GM12878 (cell line): ENCODE measurements around the gene PRR15L. TPM values are rescaled to one million over a fixed set of nuclear protein-coding genes. Genes with fewer than 3 reads are reported as not detected.

Source experiments
- ATAC-seq: fragments of 200-7000 bp; cut with Tn5 transposase; 3 replicates; pipeline ENCODE4 v1.9.1; 2020; ENCODE audit warnings: mild to moderate bottlenecking, moderate library complexity
- BruUV-seq: library from RNA; stranded (reverse); fragments of 400-500 nt; replicated peaks from 2 replicates; lab custom pipeline; 2021; lab: Mats Ljungman, UMichigan
- CTCF ChIA-PET: fragments of 300-600 bp; sonication (Branson Sonifier 250); formaldehyde crosslinking; extraction: SDS; loops from one replicate; lab custom pipeline; 2021; ENCODE audit warnings: inconsistent platforms; lab: Yijun Ruan, JAX
- POLR2A ChIA-PET: fragments of 350-600 bp; formaldehyde crosslinking; extraction: SDS; loops from one replicate; lab custom pipeline; 2021; ENCODE audit warnings: inconsistent platforms; lab: Charles Lee
- RAD21 ChIA-PET: fragments of 300-600 bp; sonication (Branson Sonifier 250); formaldehyde crosslinking; loops from one replicate; lab custom pipeline; 2023; ENCODE audit warnings: antibody characterized with exemption; ENCODE audit not compliant: unreplicated experiment; lab: Charles Lee
- SMC1A ChIA-PET: fragments of 300-600 bp; sonication (Branson Sonifier 250); formaldehyde crosslinking; loops from one replicate; lab custom pipeline; 2023; ENCODE audit not compliant: unreplicated experiment, uncharacterized antibody; lab: Charles Lee
- DNase-seq: peaks from one replicate; pipeline ENCODE4 v3.0.0-alpha.2; 2011; ENCODE audit warnings: low read depth, low spot score
- FAIRE-seq: peaks from 3 replicates; lab custom pipeline; 2011; peaks lifted over from hg19 to GRCh38; lab: Jason Lieb, UNC
- H2AFZ ChIP-seq: 2 replicates; pipeline ENCODE4 v1.6.0; 2011; ENCODE audit warnings: low read depth, low read length, control low read depth; ENCODE audit not compliant: control insufficient read depth
- H3K27ac ChIP-seq: 2 replicates; pipeline ENCODE4 v1.5.1; 2011; ENCODE audit warnings: control low read depth; ENCODE audit not compliant: control insufficient read depth, insufficient read depth
- H3K27me3 ChIP-seq, 2 experiments: replicated peaks in 1 of 2; 2 replicates each; pipeline versions ENCODE4 v1.6.0 to v1.6.1; 2011; ENCODE audit warnings: low read length in 1 of 2; ENCODE audit not compliant: control insufficient read depth in 2 of 2, insufficient read depth in 2 of 2
- H3K36me3 ChIP-seq, 2 experiments: 2 replicates each; pipeline ENCODE4 v1.5.1; 2011; ENCODE audit warnings: low read length in 1 of 2; ENCODE audit not compliant: control insufficient read depth in 2 of 2, insufficient read depth in 2 of 2
- H3K4me1 ChIP-seq: 2 replicates; pipeline ENCODE4 v1.6.1; 2011; ENCODE audit warnings: mild to moderate bottlenecking, low read length, moderate library complexity, mixed read lengths; ENCODE audit not compliant: control insufficient read depth, insufficient read depth
- H3K4me2 ChIP-seq: 2 replicates; pipeline ENCODE4 v1.6.0; 2011; ENCODE audit warnings: control low read depth; ENCODE audit not compliant: control insufficient read depth, insufficient read depth
- H3K4me3 ChIP-seq: fragments of 200-600 bp; sonication (generic); 2 replicates; pipeline ENCODE4 v1.5.1; 2016
- H3K79me2 ChIP-seq: 2 replicates; pipeline ENCODE4 v1.6.0; 2011; ENCODE audit warnings: low read length; ENCODE audit not compliant: control insufficient read depth, insufficient read depth
- H3K9ac ChIP-seq: 2 replicates; pipeline ENCODE4 v1.8.0; 2011; ENCODE audit warnings: low read length, control low read depth, mixed read lengths; ENCODE audit not compliant: control insufficient read depth, insufficient read depth
- H3K9me3 ChIP-seq: replicated peaks from 3 replicates; pipeline ENCODE4 v1.5.1; 2011; ENCODE audit warnings: mild to moderate bottlenecking, low read length; ENCODE audit not compliant: control insufficient read depth, insufficient read depth
- H4K20me1 ChIP-seq: 2 replicates; pipeline ENCODE4 v1.6.0; 2011; ENCODE audit not compliant: control insufficient read depth, insufficient read depth
- KLF5 ChIP-seq: fragments of 450-650 bp; IDR thresholded peaks from 2 replicates; pipeline ENCODE4 v1.6.1; 2014; ENCODE audit warnings: mild to moderate bottlenecking; ENCODE audit not compliant: partially characterized antibody
- MTA3 ChIP-seq: IDR thresholded peaks from 2 replicates; pipeline ENCODE4 v1.6.1; 2012; ENCODE audit warnings: low read length, inconsistent platforms, borderline replicate concordance
- POLR2AphosphoS5 ChIP-seq: IDR thresholded peaks from 2 replicates; pipeline ENCODE4 v1.6.1; 2011; ENCODE audit warnings: mild to moderate bottlenecking, low read length, inconsistent platforms
- RCOR1 ChIP-seq: conservative IDR thresholded peaks from 2 replicates; pipeline ENCODE4 v1.6.1; 2012; ENCODE audit warnings: low read depth, low read length, improper control_type of control experiment
- RELA ChIP-seq: fragments of 450-650 bp; IDR thresholded peaks from 2 replicates; pipeline ENCODE4 v1.8.0; 2014; ENCODE audit warnings: borderline replicate concordance; ENCODE audit not compliant: partially characterized antibody
- SIN3A ChIP-seq: IDR thresholded peaks from 2 replicates; pipeline ENCODE4 v1.6.1; 2012; ENCODE audit warnings: low read depth, low read length, improper control_type of control experiment
- STAT3 ChIP-seq: IDR thresholded peaks from 2 replicates; pipeline ENCODE4 v1.6.1; 2011; ENCODE audit warnings: low read depth, low read length, improper control_type of control experiment
- USF1 ChIP-seq: IDR thresholded peaks from 2 replicates; pipeline ENCODE4 v1.6.1; 2011; ENCODE audit warnings: borderline replicate concordance, low read depth, mild to moderate bottlenecking, moderate library complexity, mixed read lengths, low read length; ENCODE audit not compliant: insufficient read depth; ENCODE audit errors: extremely low read length
- WGBS: methylation state at CpG from one replicate; pipeline ENCODE4 v1.1.6; 2016; ENCODE audit warnings: low lambda C conversion rate; ENCODE audit not compliant: insufficient replicate concordance, insufficient coverage; ENCODE audit errors: missing lambda C conversion rate; 5-methylcytosine and 5-hydroxymethylcytosine counted together
- in situ Hi-C: fragments of 300-500 bp; cut with MboI; formaldehyde crosslinking; loops from 9 replicates; pipeline ENCODE4 v1.14.3; 2018; ENCODE audit warnings: mixed read lengths
- intact Hi-C: fragments of 100-400 bp; cut with micrococcal nuclease; formaldehyde crosslinking; loops from one replicate; pipeline ENCODE4 v1.14.2; 2022; ENCODE audit not compliant: unreplicated experiment
- polyA plus RNA-seq, 11 experiments: library from polyadenylated mRNA; depleted of rRNA in 4 of 11; unstranded in 6 of 11; stranded (reverse) in 5 of 11; fragments of >200 nt; fragmentation: Nextera tagmentation in 4 of 11; fragmentation: Illumina TruSeq in 1 of 11; extraction: Ambion mirVana in 4 of 11; extraction: Trizol in 1 of 11; gene quantifications; 1 replicate in 1 of 11; 2 replicates in 10 of 11; pipeline versions ENCODE4 v1.2.1 to v1.2.3, GENCODE V29; 2011 to 2016; ENCODE audit warnings: inconsistent platforms in 2 of 11, missing spikeins in 2 of 11, low read depth in 1 of 11
- total RNA-seq, 4 experiments: library from RNA; depleted of rRNA in 3 of 4; stranded (reverse); fragments of >200 nt in 3 of 4; fragmentation: Illumina TruSeq in 1 of 4; extraction: Trizol in 1 of 4; gene quantifications; 2 replicates each; pipeline versions ENCODE4 v1.2.1 to v1.2.3, GENCODE V29; 2013 to 2021
- TF ChIP-seq, protein P1 (sequence below): fragments of 450-650 bp; IDR thresholded peaks from 2 replicates; pipeline ENCODE4 v1.6.1; 2018; ENCODE audit warnings: borderline replicate concordance, mild to moderate bottlenecking; ENCODE audit not compliant: partially characterized antibody

Gene PRR15L
- total and polyA plus RNA-seq, 10 of the 15 experiments (the other 5 are each of a cell fraction or from before 2014, with no cell fraction given): 0.11 to 0.18 TPM; not detected in 8

DNA sequence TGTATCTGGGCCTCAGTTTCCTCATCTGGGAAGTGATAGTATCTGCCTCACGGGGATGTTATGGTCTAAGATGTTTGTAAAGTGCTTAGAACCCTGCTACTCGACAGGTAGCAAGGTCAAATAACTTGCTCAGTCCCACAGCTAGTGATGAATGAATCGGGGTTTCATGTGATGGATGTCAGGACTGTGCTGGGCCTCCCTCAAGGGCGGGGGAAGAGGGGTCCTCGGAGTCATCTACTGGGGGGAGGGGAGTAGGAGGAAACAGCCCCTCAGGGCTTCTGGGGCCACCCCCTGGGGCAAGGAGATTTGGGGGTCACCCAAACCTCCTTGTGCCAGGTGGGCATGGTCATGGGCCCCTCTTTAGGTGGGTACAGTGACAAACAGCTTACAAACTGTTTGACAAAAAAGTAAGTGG, 15.6 kb downstream of the PRR15L start:
- peak overlapping the region; percentile 92 for H3K9ac ChIP-seq
- H3K27ac ChIP-seq: peak overlapping the region; percentile 86
- 3% methylated on average over 5 of the region's 5 CpGs for WGBS
- peak overlapping the region; percentile 89 for H3K4me2 ChIP-seq
- H4K20me1 ChIP-seq: no peaks in the 10 kb centered on the region
- in situ Hi-C loops (no loop called here), intact Hi-C loops (no loop called here)
- no peak for DNase-seq
- CTCF ChIA-PET: interaction anchor here (0.5 to 18.1 kb wide), 16 partner anchors 8 to 847 kb away, joined by 3 to 463 read pairs (median 9); partner anchors contain the start of genes CDK5RAP3, PRR15L, SCRN2 and SP2
- FAIRE-seq: no peak
- peaks cover 47% of the 10 kb centered on the region for H3K4me1 ChIP-seq
- no peaks in the 10 kb centered on the region for H3K27me3 ChIP-seq
- H3K79me2 ChIP-seq: peaks cover 26% of the 10 kb centered on the region
- H2AFZ ChIP-seq: peak overlapping the region; percentile 89
- SMC1A ChIA-PET: interaction anchor here (0.8 to 3.7 kb wide), 9 partner anchors 28 to 107 kb away, joined by 3 to 19 read pairs (median 5); partner anchors contain the start of genes NFE2L1, SCRN2 and SP2
- RAD21 ChIA-PET: interaction anchor here (0.6 to 2.2 kb wide), 12 partner anchors 8 to 477 kb away, joined by 3 to 20 read pairs (median 4); partner anchors contain the start of genes CDK5RAP3 and SCRN2
- no peaks in the 10 kb centered on the region for H3K9me3 ChIP-seq
- ATAC-seq: peak; percentile 5; the same call in 1 of the 3 replicates
- BruUV-seq: no TSS peak
- H3K36me3 ChIP-seq: peaks cover 0 to 7% of the 10 kb centered on the region in 2 experiments; a peak in 3 of 4 replicates
- TF ChIP-seq STAT3 (no peak), KLF5 (no peak)
- POLR2A ChIA-PET: interaction anchor here (0.9 to 6.3 kb wide), 7 partner anchors 8 to 159 kb away, joined by 3 to 55 read pairs (median 4); partner anchors contain the start of genes CBX1, CDK5RAP3 and SP2
- H3K4me3 ChIP-seq: peak overlapping the region; percentile 91

- H3K27me3 ChIP-seq: no peaks in the 10 kb centered on the region
- DNase-seq (peak; percentile 97), FAIRE-seq (peak; percentile 100), ATAC-seq (peak; percentile 95)
- in situ Hi-C loops (no loop called here), intact Hi-C loops (loop anchor here (1.0 to 2.0 kb wide), 2 partner anchors 46 to 101 kb away; partner anchors contain the start of gene SCRN2)
- ChIA-PET CTCF (interaction anchor here (0.5 to 18.1 kb wide), 18 partner anchors 9 to 848 kb away, joined by 3 to 463 read pairs (median 8); partner anchors contain the start of genes CDK5RAP3, PRR15L, SCRN2 and SP2), RAD21 (interaction anchor here (0.6 to 2.2 kb wide), 13 partner anchors 9 to 278 kb away, joined by 3 to 20 read pairs (median 3); partner anchors contain the start of genes CDK5RAP3 and SCRN2), SMC1A (interaction anchor here (0.7 to 3.7 kb wide), 13 partner anchors 8 to 108 kb away, joined by 3 to 19 read pairs (median 5); partner anchors contain the start of genes NFE2L1, SCRN2 and SP2), POLR2A (interaction anchor here (0.6 to 6.3 kb wide), 16 partner anchors 8 to 570 kb away, joined by 3 to 55 read pairs (median 4); partner anchors contain the start of genes CBX1, CDK5RAP3, NFE2L1 and SCRN2)
- H3K9ac ChIP-seq: peak within 1 kb of the TSS; percentile 92
- peak within 1 kb of the TSS; percentile 94 for H3K4me2 ChIP-seq
- peaks cover 49% of the 10 kb centered on the region for H3K4me1 ChIP-seq
- 1% methylated on average over 48 of the region's 50 CpGs for WGBS
- BruUV-seq: TSS peak; percentile 62
- H3K27ac ChIP-seq: peak within 1 kb of the TSS; percentile 86
- H4K20me1 ChIP-seq: no peaks in the 10 kb centered on the region
- peak within 1 kb of the TSS; percentile 89 for H2AFZ ChIP-seq
- peak within 1 kb of the TSS; percentile 91 for H3K4me3 ChIP-seq
- peaks cover 0 to 1% of the 10 kb centered on the region in 2 experiments; a peak in 3 of 4 replicates for H3K36me3 ChIP-seq
- H3K79me2 ChIP-seq: peaks cover 28% of the 10 kb centered on the region
- no peaks in the 10 kb centered on the region for H3K9me3 ChIP-seq
- peak; percentile 84 for TF ChIP-seq USF1
- TF ChIP-seq, protein P1, sequence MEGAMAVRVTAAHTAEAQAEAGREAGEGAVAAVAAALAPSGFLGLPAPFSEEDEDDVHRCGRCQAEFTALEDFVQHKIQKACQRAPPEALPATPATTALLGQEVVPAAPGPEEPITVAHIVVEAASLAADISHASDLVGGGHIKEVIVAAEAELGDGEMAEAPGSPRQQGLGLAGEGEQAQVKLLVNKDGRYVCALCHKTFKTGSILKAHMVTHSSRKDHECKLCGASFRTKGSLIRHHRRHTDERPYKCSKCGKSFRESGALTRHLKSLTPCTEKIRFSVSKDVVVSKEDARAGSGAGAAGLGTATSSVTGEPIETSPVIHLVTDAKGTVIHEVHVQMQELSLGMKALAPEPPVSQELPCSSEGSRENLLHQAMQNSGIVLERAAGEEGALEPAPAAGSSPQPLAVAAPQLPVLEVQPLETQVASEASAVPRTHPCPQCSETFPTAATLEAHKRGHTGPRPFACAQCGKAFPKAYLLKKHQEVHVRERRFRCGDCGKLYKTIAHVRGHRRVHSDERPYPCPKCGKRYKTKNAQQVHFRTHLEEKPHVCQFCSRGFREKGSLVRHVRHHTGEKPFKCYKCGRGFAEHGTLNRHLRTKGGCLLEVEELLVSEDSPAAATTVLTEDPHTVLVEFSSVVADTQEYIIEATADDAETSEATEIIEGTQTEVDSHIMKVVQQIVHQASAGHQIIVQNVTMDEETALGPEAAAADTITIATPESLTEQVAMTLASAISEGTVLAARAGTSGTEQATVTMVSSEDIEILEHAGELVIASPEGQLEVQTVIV: peak; percentile 83
- TF ChIP-seq SIN3A: peak; percentile 81
- peak; percentile 53 for TF ChIP-seq POLR2AphosphoS5
- TF ChIP-seq RCOR1: no peak
- peak; percentile 56 for TF ChIP-seq RELA
- TF ChIP-seq MTA3: no peak
Measured at GRCh38 chr17:47941246-47942095, 16.2 kb downstream of the PRR15L start, which contains the start of gene PNPO. TSS of gene PNPO (plus strand) at chr17:47941571. CDS start at chr17:47941676, 105 bp downstream.
